ENCODE data around the gene ANO4.
A peak's percentile ranks its signal among the peaks of the same experiment; 100 is the strongest.

Gene ANO4

GRCh38 chr12:100820314-100820713, 25.7 kb downstream of the ANO4 start:
- no peak for DNase-seq

GRCh38 chr12:100823963-100824362, 29.4 kb downstream of the ANO4 start:
- DNase-seq, result no peak

GRCh38 chr12:100824476-100824875, 29.9 kb downstream of the ANO4 start:
- DNase-seq, result no peak

- peak; percentile 31 for DNase-seq
These were observed 31.7 kb downstream of the ANO4 start for GRCh38 chr12:100826323-100826722.

GRCh38 chr12:100827901-100828520, 33.4 kb downstream of the ANO4 start:
- DNase-seq, result peak; percentile 27

GRCh38 chr12:100830003-100830795, 35.6 kb downstream of the ANO4 start:
- no peak for DNase-seq

GRCh38 chr12:100833282-100833681, 38.7 kb downstream of the ANO4 start:
- no peak for DNase-seq

GRCh38 chr12:100840748-100841147, 46.2 kb downstream of the ANO4 start:
- DNase-seq, result no peak

- peak; percentile 30 for DNase-seq
These were observed 47.6 kb downstream of the ANO4 start for GRCh38 chr12:100842156-100842555.

- DNase-seq, result no peak
These were observed 48.5 kb downstream of the ANO4 start for GRCh38 chr12:100843061-100843460.

- DNase-seq, result no peak
These were observed 50.5 kb downstream of the ANO4 start for GRCh38 chr12:100845095-100845494.

- DNase-seq, result no peak
These were observed 57.1 kb downstream of the ANO4 start for GRCh38 chr12:100851637-100852036.

- no peak for DNase-seq
These were observed 62.8 kb downstream of the ANO4 start for GRCh38 chr12:100857418-100857817.

GRCh38 chr12:100857971-100858370, 63.4 kb downstream of the ANO4 start:
- DNase-seq, result no peak

GRCh38 chr12:100858656-100859055, 64.1 kb downstream of the ANO4 start:
- no peak for DNase-seq

- DNase-seq, result no peak
These were observed 64.6 kb downstream of the ANO4 start for GRCh38 chr12:100859063-100859627.

GRCh38 chr12:100860611-100861010, 66.0 kb downstream of the ANO4 start:
- no peak for DNase-seq

GRCh38 chr12:100862676-100863075, 68.1 kb downstream of the ANO4 start:
- DNase-seq, result no peak

- no peak for DNase-seq
These were observed 69.8 kb downstream of the ANO4 start for GRCh38 chr12:100864366-100864765.

GRCh38 chr12:100867639-100868393, 73.2 kb downstream of the ANO4 start:
- no peak for DNase-seq

- DNase-seq, result no peak
These were observed 73.9 kb downstream of the ANO4 start for GRCh38 chr12:100868487-100868886.

GRCh38 chr12:100871195-100871734, 76.7 kb downstream of the ANO4 start:
- DNase-seq, result no peak

- no peak for DNase-seq
These were observed 80.6 kb downstream of the ANO4 start for GRCh38 chr12:100875156-100875555.
